ENCODE results near the gene NDNF. TPM values are rescaled to one million over a fixed set of nuclear protein-coding genes. Genes with fewer than 3 reads are reported as not detected.

The NDNF gene
- total RNA-seq, 2 experiments from 2014 or later: 0.16 TPM; not detected in 1

Other genes starting within 250 kb of the NDNF start
- 1 to 10 TPM in 1 of 2 experiments, not detected in 1; 1.2 TPM for gene PRDM5, start 149.8 kb downstream of the NDNF start, total RNA-seq
- 1 to 10 TPM; 9.1 to 9.3 TPM for gene TNIP3, start 91.8 kb upstream of the NDNF start, total RNA-seq

Data from activated CD8-positive, alpha-beta memory T cell treated with anti-CD3 and anti-CD28 coated beads, Interleukin-2, amount 10 ng/mL, durations not matched to agents 7 days and 5 days (primary cell).